Ovary (tissue), 10 donors: ENCODE data around the gene MAP2K7. TPM values are rescaled to one million over a fixed set of nuclear protein-coding genes. Genes with fewer than 3 reads are reported as not detected.

Source experiments
- DNase-seq, 5 donors: peaks; one replicate each; pipeline ENCODE4 v3.0.0-alpha.2; 2019 to 2020
- H3K27ac ChIP-seq, 2 donors: fragments of 200-600 bp; one replicate each; pipeline versions ENCODE4 v1.5.1 to v1.8.0; 2019 to 2022
- H3K27me3 ChIP-seq: fragments of 200-600 bp; one replicate; pipeline ENCODE4 v1.8.0; 2022
- H3K36me3 ChIP-seq: fragments of 200-600 bp; sonication (generic); one replicate; pipeline ENCODE4 v1.5.1; 2019
- H3K4me1 ChIP-seq: one replicate; pipeline ENCODE4 v1.8.1; 2013; ENCODE audit warnings: mild to moderate bottlenecking, moderate library complexity; ENCODE audit not compliant: insufficient read depth
- H3K4me3 ChIP-seq: fragments of 200-600 bp; sonication (generic); one replicate; pipeline ENCODE4 v1.5.1; 2017
- H3K9me3 ChIP-seq, 2 donors: fragments of 200-600 bp in 1 of 2; sonication (generic) in 1 of 2; one replicate each; pipeline versions ENCODE4 v1.5.1 to v1.8.1; 2013 to 2019; ENCODE audit warnings: mild to moderate bottlenecking in 1 of 2, moderate library complexity in 1 of 2
- CTCF ChIP-seq, 3 donors: fragments of 450-650 bp in 2 of 3; fragments of 200-600 bp in 1 of 3; IDR thresholded peaks; one replicate each; pipeline versions ENCODE4 v1.5.1 to v1.8.0; 2016 to 2022; ENCODE audit warnings: antibody characterized with exemption in 3 of 3, mild to moderate bottlenecking in 1 of 3
- EP300 ChIP-seq: sonication (generic); formaldehyde crosslinking; IDR thresholded peaks from one replicate; pipeline ENCODE4 v1.6.1; 2017; ENCODE audit warnings: antibody characterized with exemption
- POLR2A ChIP-seq: fragments of 450-650 bp; IDR thresholded peaks from one replicate; pipeline ENCODE4 v1.6.1; 2017; ENCODE audit warnings: antibody characterized with exemption, mild to moderate bottlenecking, moderate library complexity
- WGBS, 3 donors: extraction: QIAGEN DNeasy Blood & Tissue Kit in 1 of 3; methylation state at CpG; one replicate each; pipeline versions ENCODE4 v1.1.5 to v1.1.7; 2013 to 2017; 5-methylcytosine and 5-hydroxymethylcytosine counted together
- intact Hi-C, 4 donors: fragments of 100-400 bp; cut with DNase I; formaldehyde crosslinking; loops; one replicate each; pipeline versions ENCODE4 v1.11.0 to v1.15.1; 2022 to 2023
- long read RNA-seq, 3 donors: library from polyadenylated mRNA in 2 of 3; unstranded in 2 of 3; transcript quantifications; one replicate each; pipeline ENCODE4 v2.0.0 and lab custom pipeline, GENCODE V29; 2021 to 2026
- polyA plus RNA-seq, 2 donors: library from polyadenylated mRNA; stranded (reverse); fragments of 200-250 nt in 1 of 2; fragments of 350-450 nt in 1 of 2; fragmentation: Illumina TruSeq in 1 of 2; extraction: RNeasy Lipid Tissue Mini Kit (QIAGEN cat#74804) in 1 of 2; gene quantifications; one replicate each; pipeline ENCODE4 v1.2.3, GENCODE V29; 2013 to 2014
- total RNA-seq, 7 donors: library from RNA; depleted of rRNA in 2 of 7; stranded (reverse); fragments of >200 nt in 2 of 7; fragmentation: NEBNext Ultra II Directional in 3 of 7; extraction: Animal tissue kit (Norgen Biotek cat#: 25700) in 3 of 7; gene quantifications; one replicate each; pipeline versions ENCODE4 v1.1.0 to v1.2.4, GENCODE V29; 2016 to 2023
- donor health status: DM: no; HTN: no; CAD: no; lungs with moderate emphysema.
- donor health status: DM: no; HTN: no; CAD: no.
- donor health status: Bipolar disorder and iron deficiency.
- donor health status: DM: yes; HTN: yes; CAD: no.
- donor health status: DM: no; HTN: no; CAD: no.
- donor health status: DM: yes; HTN: yes; CAD: no.

The MAP2K7 gene
- total RNA-seq (10 to 100 TPM in 5 of 7 donors, 1 to 10 TPM in 2; 9.2 to 35.5 (median 26.3) TPM), polyA plus RNA-seq (10 to 100 TPM in 1 of 2 donors, 1 to 10 TPM in 1; 6.3 to 32.2 TPM)
- long read RNA-seq, donor 1, partial matches to known transcripts = 2 of 25 reads
- long read RNA-seq, donor 1, other reads (novel, unspliced or antisense) = 22 of 25 reads
- long read RNA-seq, donor 2, partial matches to known transcripts = 0 of 5 reads
- long read RNA-seq, donor 2, other reads (novel, unspliced or antisense) = 0 of 5 reads
- long read RNA-seq, donor 3, partial matches to known transcripts = 4 of 13 reads
- long read RNA-seq, donor 3, other reads (novel, unspliced or antisense) = 8 of 13 reads

- intact Hi-C loops = no loop called here
- peak; percentile 100 for DNase-seq
- H3K36me3 ChIP-seq = no peaks in the 10 kb centered on the region
- H3K4me3 ChIP-seq = peak within 1 kb of the TSS; percentile 90
- peak within 1 kb of the TSS; percentile 67 to 78 for H3K27ac ChIP-seq
- TF ChIP-seq CTCF (IDR thresholded peaks at IDR 0.05) (peak; percentile 25 to 83 (median 67)), EP300 (peak; percentile 53), POLR2A (peak; percentile 86)
- H3K27me3 ChIP-seq = no peaks in the 10 kb centered on the region
- 0 to 1% (median 1%) methylated on average over 76 to 89 of the region's 89 CpGs for WGBS, 3 donors
- peaks cover 13% of the 10 kb centered on the region for H3K4me1 ChIP-seq
- no peaks in the 10 kb centered on the region for H3K9me3 ChIP-seq
Measured at GRCh38 chr19:7903244-7904073, at the start of gene MAP2K7. TSS of gene MAP2K7 (plus strand) at chr19:7903877. CDS start at chr19:7903945, 68 bp downstream.

- Histone ChIP-seq H3K9me3 (no peaks in the 10 kb centered on the region), H3K4me3 (no peak overlapping the region), H3K27me3 (no peaks in the 10 kb centered on the region), H3K36me3 (no peaks in the 10 kb centered on the region), H3K27ac (no peak overlapping the region), H3K4me1 (peaks cover 7% of the 10 kb centered on the region)
- no peak for DNase-seq
- intact Hi-C loops = no loop called here
- TF ChIP-seq POLR2A (no peak), EP300 (no peak), CTCF (IDR thresholded peaks at IDR 0.05) (no peak)
- WGBS, 3 donors = 82 to 87% (median 86%) methylated on average over 26 of the region's 26 CpGs
Measured at GRCh38 chr19:7855426-7856108, 48.1 kb upstream of the MAP2K7 start.

GRCh38 chr19:7856109-7856591 lies 47.5 kb upstream of the MAP2K7 start:
- peaks cover 4% of the 10 kb centered on the region for H3K4me1 ChIP-seq
- TF ChIP-seq CTCF (IDR thresholded peaks at IDR 0.05) (no peak), EP300 (no peak), POLR2A (no peak)
- no peak for DNase-seq
- no peaks in the 10 kb centered on the region for H3K27me3 ChIP-seq
- intact Hi-C loops = no loop called here
- 90 to 94% (median 91%) methylated on average over 16 of the region's 16 CpGs for WGBS, 3 donors
- H3K27ac ChIP-seq = no peak overlapping the region
- no peak overlapping the region for H3K4me3 ChIP-seq
- no peaks in the 10 kb centered on the region for H3K9me3 ChIP-seq
- H3K36me3 ChIP-seq = no peaks in the 10 kb centered on the region
